Activated naive CD4-positive, alpha-beta T cell treated with anti-CD3 and anti-CD28 coated beads for 36 hours (primary cell): Measurements from ENCODE around the gene LCT. TPM values are rescaled to one million over a fixed set of nuclear protein-coding genes. Genes with fewer than 3 reads are reported as not detected.
"Not testable (repeated sequence)": the region's sequence is repeated elsewhere in the genome, so short reads cannot be mapped to it uniquely, and the experiment has no call there.

Experiments used
- CTCF ChIA-PET: fragments of 350-600 bp; sonication (Branson Sonifier 250); formaldehyde crosslinking; loops from one replicate; lab custom pipeline; 2021; ENCODE audit warnings: antibody characterized with exemption; lab: Charles Lee
- DNase-seq: peaks from one replicate; pipeline ENCODE4 v3.0.0-alpha.2; 2020
- H3K27ac Mint-ChIP-seq: one replicate; pipeline ENCODE4 v1.8.0; 2021; ENCODE audit warnings: mild to moderate bottlenecking, mixed read lengths
- H3K27me3 Mint-ChIP-seq: one replicate; pipeline ENCODE4 v1.8.0; 2021; ENCODE audit warnings: low read depth, mixed read lengths
- H3K36me3 Mint-ChIP-seq: one replicate; pipeline ENCODE4 v1.8.0; 2021; ENCODE audit warnings: low read depth, mixed read lengths
- H3K4me1 Mint-ChIP-seq: one replicate; pipeline ENCODE4 v1.8.0; 2021; ENCODE audit warnings: low read depth, mixed read lengths
- H3K4me3 Mint-ChIP-seq: one replicate; pipeline ENCODE4 v1.8.0; 2021; ENCODE audit warnings: mild to moderate bottlenecking, moderate library complexity, mixed read lengths
- H3K9me3 Mint-ChIP-seq: one replicate; pipeline ENCODE4 v1.8.0; 2021; ENCODE audit warnings: mixed read lengths
- intact Hi-C: fragments of 100-400 bp; cut with micrococcal nuclease; formaldehyde crosslinking; loops from one replicate; pipeline ENCODE4 v1.15.1; 2023
- total RNA-seq, 2 experiments: library from RNA; stranded (reverse); gene quantifications; one replicate each; pipeline ENCODE4 v1.2.3, GENCODE V29; 2021

LCT gene
- total RNA-seq = under 1 TPM; 0.05 to 0.07 TPM

DNA sequence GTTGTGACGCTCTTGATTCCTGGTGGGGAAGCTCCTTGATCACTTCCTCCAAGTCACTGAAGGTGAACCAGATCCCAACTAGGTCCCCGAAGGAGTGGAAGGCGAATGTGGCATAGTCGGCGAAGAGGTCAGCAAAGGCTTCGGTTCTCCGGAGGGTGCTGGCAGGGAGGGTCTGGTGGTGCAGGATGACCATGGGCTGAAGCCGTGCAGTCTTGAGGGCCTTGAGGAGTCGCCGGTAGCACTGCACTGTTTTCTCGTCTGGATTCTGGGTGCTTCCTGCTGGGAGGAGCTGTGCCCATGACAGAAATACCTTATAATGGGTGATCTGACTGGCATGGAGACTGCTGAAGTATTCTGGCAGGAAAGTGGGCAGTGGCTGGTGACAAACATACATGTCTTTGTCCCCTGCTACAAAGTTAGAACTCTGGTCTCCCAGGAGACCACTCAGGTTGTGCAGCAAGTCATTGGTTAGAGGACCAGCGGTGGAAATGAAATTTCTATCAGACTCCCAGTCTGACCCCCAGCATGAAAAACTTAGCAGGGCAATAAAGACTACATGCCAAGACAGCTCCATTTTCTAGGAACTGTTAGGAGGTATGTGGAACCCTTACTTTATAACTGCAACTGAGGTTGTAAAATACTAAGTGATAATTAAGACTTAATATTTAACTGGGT lies at the start of gene LCT:
TSS of gene LCT (minus strand) at position 589 of the 675 bp plus-strand sequence. CDS start at position 574, 15 bp downstream.
- H3K27me3 Mint-ChIP-seq = no peaks in the 10 kb centered on the region
- no peaks in the 10 kb centered on the region for H3K9me3 Mint-ChIP-seq
- peaks cover 19% of the 10 kb centered on the region for H3K36me3 Mint-ChIP-seq
- H3K4me1 Mint-ChIP-seq = peaks cover 13% of the 10 kb centered on the region
- intact Hi-C loops = loop anchor here (5.0 kb wide), 1 partner anchor 36 kb away; no protein-coding TSS in a partner anchor
- H3K4me3 Mint-ChIP-seq = no peak within 1 kb of the TSS
- CTCF ChIA-PET = interaction anchor here (0.6 to 1.8 kb wide), 2 partner anchors 39 to 1666 kb away, joined by 3 to 8 read pairs; no protein-coding TSS in a partner anchor
- no peak for DNase-seq
- no peak within 1 kb of the TSS for H3K27ac Mint-ChIP-seq

- DNase-seq = no peak
- no peaks in the 10 kb centered on the region for H3K4me1 Mint-ChIP-seq
- H3K36me3 Mint-ChIP-seq = no peaks in the 10 kb centered on the region
- H3K4me3 Mint-ChIP-seq = no peak overlapping the region
- intact Hi-C loops = no loop called here
- CTCF ChIA-PET = no interaction called here
- no peaks in the 10 kb centered on the region for H3K9me3 Mint-ChIP-seq
- no peaks in the 10 kb centered on the region for H3K27me3 Mint-ChIP-seq
- no peak overlapping the region for H3K27ac Mint-ChIP-seq
These were observed 48.7 kb upstream of the LCT start for GRCh38 chr2:135885709-135886108.

GRCh38 chr2:135882415-135882814 lies 45.4 kb upstream of the LCT start:
- Mint-ChIP-seq H3K36me3 (no peaks in the 10 kb centered on the region), H3K4me1 (peaks cover 3% of the 10 kb centered on the region), H3K27ac (no peak overlapping the region), H3K4me3 (no peak overlapping the region), H3K27me3 (no peaks in the 10 kb centered on the region), H3K9me3 (no peaks in the 10 kb centered on the region)
- no peak for DNase-seq
- CTCF ChIA-PET = interaction anchor here (1.0 kb wide), 1 partner anchor 32 kb away, joined by 4 read pairs; no protein-coding TSS in a partner anchor
- intact Hi-C loops = no loop called here

DNA sequence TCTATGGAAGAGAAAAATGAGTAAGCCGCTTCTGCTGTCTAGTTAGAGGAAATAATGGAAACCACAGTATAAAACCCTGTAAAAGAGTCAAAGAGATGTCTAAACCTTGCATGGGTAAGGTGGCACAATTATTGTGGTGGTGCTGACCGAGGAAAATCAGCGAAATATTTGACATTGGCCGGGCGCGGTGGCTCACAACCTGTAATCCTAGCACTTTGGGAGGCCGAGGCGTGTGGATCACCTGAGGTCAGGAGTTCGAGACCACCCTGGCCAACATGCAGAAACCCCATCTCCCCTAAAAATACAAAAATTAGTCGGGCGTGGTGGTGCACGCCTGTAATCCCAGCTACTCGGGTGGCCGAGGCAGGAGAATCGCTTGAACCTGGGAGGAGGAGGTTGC lies 39.8 kb upstream of the LCT start:
- peak overlapping the region; percentile 91 for H3K4me3 Mint-ChIP-seq
- not testable (repeated sequence) for H3K9me3 Mint-ChIP-seq, H3K27me3 Mint-ChIP-seq, DNase-seq
- intact Hi-C loops = loop anchor here (1.0 to 2.0 kb wide), 10 partner anchors 56 to 958 kb away; partner anchors contain the start of genes CCNT2, DARS1, R3HDM1 and RAB3GAP1
- CTCF ChIA-PET = interaction anchor here (2.4 kb wide), 1 partner anchor 505 kb away, joined by 6 read pairs; no protein-coding TSS in a partner anchor
- peaks cover 34% of the 10 kb centered on the region for H3K4me1 Mint-ChIP-seq
- H3K36me3 Mint-ChIP-seq = peaks cover 44% of the 10 kb centered on the region
- H3K27ac Mint-ChIP-seq = peak overlapping the region; percentile 99

- Mint-ChIP-seq H3K4me3 (peak within 1 kb of the TSS; percentile 91), H3K27me3 (no peaks in the 10 kb centered on the region), H3K4me1 (peaks cover 39% of the 10 kb centered on the region), H3K36me3 (peaks cover 49% of the 10 kb centered on the region), H3K9me3 (no peaks in the 10 kb centered on the region), H3K27ac (peak within 1 kb of the TSS; percentile 99)
- DNase-seq = peak; percentile 100
- intact Hi-C loops = loop anchor here (1.0 to 2.0 kb wide), 10 partner anchors 56 to 958 kb away; partner anchors contain the start of genes CCNT2, DARS1, R3HDM1 and RAB3GAP1
- CTCF ChIA-PET = interaction anchor here (0.7 to 2.4 kb wide), 5 partner anchors 21 to 506 kb away, joined by 3 to 6 read pairs (median 3); no protein-coding TSS in a partner anchor
These were observed 39.2 kb upstream of the LCT start, which contains the start of gene MCM6 for GRCh38 chr2:135876066-135876711. Gene MCM6 (minus strand): TSS chr2:135876443. CDS start chr2:135876365, 78 bp downstream.

DNA sequence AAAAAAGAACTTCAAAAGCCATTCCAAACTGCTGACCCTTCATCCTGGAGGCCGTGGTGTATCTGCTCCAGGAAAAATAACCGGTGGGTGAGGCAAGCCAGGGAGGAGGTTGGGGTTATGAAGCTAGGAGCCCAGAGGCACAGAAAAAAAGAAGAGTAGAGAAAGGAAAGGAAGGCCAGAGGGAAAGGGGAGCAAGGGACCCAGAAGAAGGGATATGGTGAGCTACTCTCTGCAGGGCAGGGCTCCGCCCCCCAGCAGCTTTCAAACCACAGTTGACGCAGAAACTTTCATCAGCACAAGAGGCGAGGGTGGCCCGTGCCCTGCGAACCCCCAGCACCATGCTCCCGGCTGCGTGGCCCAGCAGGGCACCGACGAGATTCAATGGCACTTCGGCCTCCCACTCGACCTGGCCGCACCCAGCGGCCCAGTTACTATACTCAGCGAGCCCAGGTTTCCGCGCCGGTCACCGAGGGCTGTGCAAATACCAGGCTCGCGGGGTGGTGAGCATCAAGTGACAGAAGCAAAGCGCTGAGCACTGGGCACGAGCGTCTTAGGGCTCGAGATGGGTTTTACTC lies 38.6 kb upstream of the LCT start:
- CTCF ChIA-PET = interaction anchor here (0.7 to 2.4 kb wide), 5 partner anchors 21 to 506 kb away, joined by 3 to 6 read pairs (median 3); no protein-coding TSS in a partner anchor
- H3K4me3 Mint-ChIP-seq = peak overlapping the region; percentile 91
- intact Hi-C loops = loop anchor here (1.0 to 2.0 kb wide), 11 partner anchors 27 to 957 kb away; partner anchors contain the start of genes CCNT2, DARS1, R3HDM1 and RAB3GAP1
- H3K27ac Mint-ChIP-seq = peak overlapping the region; percentile 95
- DNase-seq = peak; percentile 81
- H3K9me3 Mint-ChIP-seq = no peaks in the 10 kb centered on the region
- peaks cover 46% of the 10 kb centered on the region for H3K4me1 Mint-ChIP-seq
- H3K27me3 Mint-ChIP-seq = no peaks in the 10 kb centered on the region
- peaks cover 55% of the 10 kb centered on the region for H3K36me3 Mint-ChIP-seq

DNA sequence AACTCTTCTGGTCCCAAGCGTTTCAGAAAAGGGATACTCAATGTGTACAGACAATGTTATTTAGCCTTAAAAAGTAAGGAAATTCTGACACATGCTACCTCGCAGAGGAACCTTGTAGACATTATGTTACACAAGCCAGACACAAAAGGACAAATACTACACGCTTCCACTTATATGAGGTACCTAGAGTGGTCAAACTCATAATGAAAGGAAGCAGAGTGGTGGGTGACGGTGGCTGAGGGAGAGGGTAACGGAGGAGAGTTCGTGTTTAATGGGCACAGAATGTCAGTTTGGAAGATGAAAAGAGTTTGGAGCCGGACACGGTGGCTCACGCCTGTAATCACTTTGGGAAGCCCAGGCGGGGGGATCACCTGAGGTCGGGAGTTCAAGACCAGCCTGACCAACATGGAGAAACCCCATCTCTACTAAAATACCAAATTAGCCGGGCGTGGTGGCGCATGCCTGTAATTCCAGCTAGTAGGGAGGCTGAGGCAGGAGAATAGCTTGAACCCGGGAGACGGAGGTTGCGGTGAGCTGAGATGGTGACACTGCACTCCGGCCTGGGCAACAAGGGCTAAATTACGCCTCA lies 37.9 kb upstream of the LCT start:
- H3K9me3 Mint-ChIP-seq = no peaks in the 10 kb centered on the region
- intact Hi-C loops = loop anchor here (2.0 to 5.0 kb wide), 2 partner anchors 26 to 38 kb away; partner anchors contain the start of gene LCT
- no peaks in the 10 kb centered on the region for H3K27me3 Mint-ChIP-seq
- peaks cover 63% of the 10 kb centered on the region for H3K36me3 Mint-ChIP-seq
- peaks cover 50% of the 10 kb centered on the region for H3K4me1 Mint-ChIP-seq
- CTCF ChIA-PET = interaction anchor here (1.4 to 2.4 kb wide), 3 partner anchors 20 to 510 kb away, joined by 3 to 6 read pairs (median 4); no protein-coding TSS in a partner anchor
- H3K27ac Mint-ChIP-seq = peak overlapping the region; percentile 95
- peak overlapping the region; percentile 91 for H3K4me3 Mint-ChIP-seq
- no peak for DNase-seq

DNA sequence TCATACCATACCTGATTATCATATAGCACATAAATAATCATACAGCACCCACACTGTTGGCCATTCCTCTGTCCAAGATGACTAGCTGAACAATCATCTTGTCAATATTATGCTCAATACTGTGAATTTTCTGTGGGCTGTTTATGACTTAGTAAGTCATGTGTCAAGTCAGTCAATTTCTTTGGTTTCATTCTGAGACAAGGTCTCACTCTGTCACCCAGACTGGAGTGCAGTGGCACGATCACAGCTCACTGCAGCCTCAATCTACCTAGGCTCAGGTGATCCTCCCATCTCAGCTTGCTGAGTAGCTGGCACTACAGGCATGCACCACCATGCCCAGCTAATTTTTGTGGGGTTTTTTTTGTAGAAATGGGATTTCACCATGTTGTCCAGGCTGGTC lies 33.6 kb upstream of the LCT start:
- no peak overlapping the region for H3K27ac Mint-ChIP-seq
- H3K36me3 Mint-ChIP-seq = peaks cover 92% of the 10 kb centered on the region
- DNase-seq = peak; percentile 29
- no peaks in the 10 kb centered on the region for H3K9me3 Mint-ChIP-seq
- CTCF ChIA-PET = interaction anchor here (1.2 kb wide), 2 partner anchors 19 to 513 kb away, joined by 3 read pairs; no protein-coding TSS in a partner anchor
- H3K4me1 Mint-ChIP-seq = peaks cover 53% of the 10 kb centered on the region
- H3K27me3 Mint-ChIP-seq = no peaks in the 10 kb centered on the region
- no peak overlapping the region for H3K4me3 Mint-ChIP-seq
- intact Hi-C loops = loop anchor here (1.0 to 5.0 kb wide), 2 partner anchors 33 to 512 kb away; partner anchors contain the start of gene LCT

GRCh38 chr2:135863233-135863632 lies 26.2 kb upstream of the LCT start:
- Mint-ChIP-seq H3K27ac (no peak overlapping the region), H3K27me3 (no peaks in the 10 kb centered on the region), H3K9me3 (no peaks in the 10 kb centered on the region), H3K36me3 (peaks cover 75% of the 10 kb centered on the region), H3K4me1 (peaks cover 14% of the 10 kb centered on the region), H3K4me3 (no peak overlapping the region)
- intact Hi-C loops = loop anchor here (5.0 kb wide), 1 partner anchor 91 kb away; no protein-coding TSS in a partner anchor
- DNase-seq = no peak
- CTCF ChIA-PET = no interaction called here

DNA sequence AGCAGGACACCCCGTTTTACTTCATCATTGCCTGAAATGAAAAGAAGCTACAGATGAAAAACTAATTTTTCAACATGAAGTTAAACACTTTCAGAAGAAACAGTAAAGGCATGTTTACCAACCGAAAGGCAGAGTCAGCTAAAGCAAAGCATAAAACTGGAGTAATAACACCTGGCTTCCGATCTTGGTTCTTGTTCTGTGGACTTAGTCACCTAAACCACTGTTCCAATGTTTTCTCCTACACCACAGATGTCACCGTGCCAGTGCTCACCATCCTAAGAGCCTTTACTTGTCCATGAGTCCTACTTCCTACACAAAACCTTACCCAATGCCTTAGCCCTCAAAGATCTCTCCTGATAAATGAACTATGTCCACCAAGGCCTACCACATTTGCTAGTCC lies 25.7 kb upstream of the LCT start:
- H3K27ac Mint-ChIP-seq = no peak overlapping the region
- CTCF ChIA-PET = no interaction called here
- peaks cover 75% of the 10 kb centered on the region for H3K36me3 Mint-ChIP-seq

GRCh38 chr2:135853401-135853800 lies 16.4 kb upstream of the LCT start:
- intact Hi-C loops = loop anchor here (2.0 kb wide), 1 partner anchor 15 kb away; no protein-coding TSS in a partner anchor
- H3K4me3 Mint-ChIP-seq = no peak overlapping the region
- no peak overlapping the region for H3K27ac Mint-ChIP-seq

More for the DNA sequence above, 25.7 kb upstream of the LCT start:
- Mint-ChIP-seq H3K4me1 (peaks cover 11% of the 10 kb centered on the region), H3K4me3 (no peak overlapping the region), H3K9me3 (no peaks in the 10 kb centered on the region), H3K27me3 (no peaks in the 10 kb centered on the region)
- intact Hi-C loops = loop anchor here (5.0 kb wide), 1 partner anchor 90 kb away; no protein-coding TSS in a partner anchor
- no peak for DNase-seq

More at GRCh38 chr2:135853401-135853800, 16.4 kb upstream of the LCT start:
- CTCF ChIA-PET = no interaction called here
- no peaks in the 10 kb centered on the region for H3K27me3 Mint-ChIP-seq
- peaks cover 6% of the 10 kb centered on the region for H3K4me1 Mint-ChIP-seq
- no peaks in the 10 kb centered on the region for H3K9me3 Mint-ChIP-seq
- peaks cover 68% of the 10 kb centered on the region for H3K36me3 Mint-ChIP-seq
- no peak for DNase-seq
